Activated T-cell treated with anti-CD3 and anti-CD28 coated beads, Interleukin-2, amount 50 U/mL, for 4 hours (primary cell): ENCODE measurements around the gene HOXC6. TPM values are rescaled to one million over a fixed set of nuclear protein-coding genes. Genes with fewer than 3 reads are reported as not detected.

Experiments
- ATAC-seq, 2 donors: fragments of 200-7000 bp; cut with Tn5 transposase; one replicate each; pipeline ENCODE4 v1.10.0; 2021
- DNase-seq: peaks from one replicate; pipeline ENCODE4 v3.0.0-alpha.2; 2020
- H3K27me3 Mint-ChIP-seq: one replicate; pipeline ENCODE4 v1.8.0; 2021; ENCODE audit warnings: low read depth, mixed read lengths
- H3K36me3 Mint-ChIP-seq: one replicate; pipeline ENCODE4 v1.8.0; 2022; ENCODE audit warnings: mixed read lengths; ENCODE audit not compliant: insufficient read depth
- H3K4me1 Mint-ChIP-seq: one replicate; pipeline ENCODE4 v1.8.0; 2021; ENCODE audit warnings: low read depth, mixed read lengths
- H3K4me3 Mint-ChIP-seq: one replicate; pipeline ENCODE4 v1.8.0; 2021; ENCODE audit warnings: mild to moderate bottlenecking, moderate library complexity, mixed read lengths
- H3K9me3 Mint-ChIP-seq: one replicate; pipeline ENCODE4 v1.8.0; 2021; ENCODE audit warnings: mixed read lengths
- total RNA-seq, 3 donors: library from RNA; stranded (reverse); gene quantifications; one replicate each; pipeline ENCODE4 v1.2.1, GENCODE V29; 2021

The HOXC6 gene
- total RNA-seq, 3 donors from 2014 or later = not detected

DNA sequence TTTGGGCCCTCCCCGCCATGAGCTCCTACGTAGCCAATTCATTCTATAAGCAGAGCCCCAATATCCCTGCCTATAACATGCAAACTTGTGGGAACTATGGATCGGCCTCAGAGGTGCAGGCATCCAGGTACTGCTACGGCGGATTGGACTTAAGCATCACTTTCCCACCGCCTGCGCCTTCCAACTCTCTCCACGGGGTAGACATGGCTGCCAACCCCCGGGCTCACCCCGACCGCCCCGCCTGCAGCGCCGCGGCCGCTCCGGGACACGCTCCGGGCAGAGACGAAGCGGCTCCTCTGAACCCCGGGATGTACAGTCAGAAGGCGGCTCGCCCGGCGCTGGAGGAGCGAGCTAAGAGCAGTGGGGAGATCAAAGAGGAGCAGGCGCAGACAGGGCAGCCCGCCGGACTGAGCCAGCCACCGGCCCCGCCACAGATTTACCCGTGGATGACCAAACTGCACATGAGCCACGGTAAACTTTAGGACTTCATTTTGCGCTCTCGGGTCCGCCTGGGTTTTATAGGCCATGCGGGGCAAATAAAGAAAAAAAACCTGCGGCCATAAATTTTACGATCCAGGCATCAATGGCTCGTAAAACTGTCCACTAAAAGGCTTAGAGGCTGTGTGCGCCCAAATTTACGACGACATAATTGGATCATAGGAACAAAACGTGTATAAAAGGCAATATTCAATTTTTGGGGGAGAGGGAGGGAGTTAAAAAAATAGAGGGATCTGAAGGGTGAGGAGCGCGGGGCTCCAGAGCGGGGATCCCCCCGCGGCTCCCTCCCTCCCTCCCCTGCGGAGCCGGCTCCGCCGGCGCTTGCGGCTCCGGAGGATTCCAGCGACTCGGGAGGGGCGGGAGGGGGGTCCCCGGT, 5.1 kb downstream of the HOXC6 start:
- H3K27me3 Mint-ChIP-seq = peaks cover 83% of the 10 kb centered on the region
- ATAC-seq = peak; percentile 25 to 36
- H3K36me3 Mint-ChIP-seq = no peaks in the 10 kb centered on the region
- no peak for DNase-seq
- peaks cover 3% of the 10 kb centered on the region for H3K9me3 Mint-ChIP-seq
- peak overlapping the region; percentile 43 for H3K4me3 Mint-ChIP-seq
- peaks cover 19% of the 10 kb centered on the region for H3K4me1 Mint-ChIP-seq

DNA sequence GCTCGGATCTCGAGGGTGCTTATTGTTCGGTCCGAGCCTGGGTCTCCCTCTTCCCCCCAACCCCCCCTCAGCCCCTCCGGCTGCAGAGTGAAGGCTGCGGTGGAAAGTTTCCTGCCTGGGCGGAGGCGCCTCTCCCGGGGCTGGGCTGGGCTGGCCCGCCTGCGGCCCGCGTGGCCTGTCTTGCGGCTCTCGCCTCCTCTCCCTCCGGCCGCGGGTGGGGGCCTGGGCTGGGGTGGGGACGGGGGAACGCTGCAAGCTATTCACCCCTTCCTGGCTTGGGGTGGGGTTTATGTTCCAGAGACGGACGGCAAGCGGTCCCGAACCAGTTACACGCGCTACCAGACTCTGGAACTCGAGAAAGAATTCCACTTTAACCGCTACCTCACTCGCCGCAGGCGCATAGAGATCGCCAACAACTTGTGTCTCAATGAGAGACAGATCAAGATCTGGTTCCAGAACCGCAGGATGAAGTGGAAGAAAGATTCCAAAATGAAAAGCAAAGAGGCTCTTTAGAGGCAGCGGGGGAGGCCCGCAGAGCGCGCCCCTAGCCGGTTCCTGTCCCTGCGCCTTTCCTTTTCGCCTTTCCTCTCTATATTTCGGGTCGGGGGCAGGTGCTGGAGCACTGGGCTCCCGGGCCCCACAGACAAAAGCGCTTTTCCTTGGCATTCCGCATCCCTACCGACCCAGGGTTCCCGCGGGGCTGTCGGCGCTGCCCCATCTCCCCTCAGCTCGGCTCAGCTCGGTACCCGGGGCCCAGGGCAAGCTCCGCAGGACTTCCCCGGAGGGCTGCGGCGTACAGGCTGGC, 5.9 kb downstream of the HOXC6 start:
- Mint-ChIP-seq H3K9me3 (peaks cover 3% of the 10 kb centered on the region), H3K4me3 (peak overlapping the region; percentile 44), H3K4me1 (peaks cover 16% of the 10 kb centered on the region), H3K27me3 (peaks cover 87% of the 10 kb centered on the region), H3K36me3 (no peaks in the 10 kb centered on the region)
- ATAC-seq = peak; percentile 16
- DNase-seq = no peak

DNA sequence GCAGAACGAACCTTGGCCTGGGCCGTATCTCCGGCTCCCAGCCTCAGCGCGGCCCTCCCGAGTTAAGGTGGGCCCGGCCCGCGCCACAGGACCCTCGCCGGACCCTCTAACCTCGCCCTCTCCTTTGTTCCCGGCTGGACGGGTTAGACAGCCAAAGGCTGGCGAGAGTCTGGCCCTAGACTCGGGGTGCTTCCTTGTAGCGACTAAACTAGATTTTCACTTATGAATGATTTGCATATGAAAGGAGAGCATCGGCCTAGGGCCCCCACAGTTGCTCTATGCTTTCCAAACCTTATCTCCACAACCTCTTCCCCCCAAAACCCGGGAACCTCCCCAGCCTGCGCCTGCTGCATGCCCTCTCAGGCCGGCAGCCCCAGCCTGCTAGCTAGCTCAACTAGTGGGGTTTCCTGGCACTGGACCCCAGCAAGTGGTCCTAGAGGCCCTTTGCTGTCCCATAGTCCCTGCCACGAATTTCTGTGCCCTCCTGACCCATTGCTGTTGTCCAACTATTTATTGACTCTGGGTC, 6.6 kb downstream of the HOXC6 start:
- DNase-seq = no peak
- H3K4me1 Mint-ChIP-seq = peaks cover 13% of the 10 kb centered on the region
- no peaks in the 10 kb centered on the region for H3K36me3 Mint-ChIP-seq
- H3K27me3 Mint-ChIP-seq = peaks cover 88% of the 10 kb centered on the region
- peak overlapping the region; percentile 54 for H3K4me3 Mint-ChIP-seq
- no peak for ATAC-seq
- H3K9me3 Mint-ChIP-seq = peaks cover 3% of the 10 kb centered on the region

DNA sequence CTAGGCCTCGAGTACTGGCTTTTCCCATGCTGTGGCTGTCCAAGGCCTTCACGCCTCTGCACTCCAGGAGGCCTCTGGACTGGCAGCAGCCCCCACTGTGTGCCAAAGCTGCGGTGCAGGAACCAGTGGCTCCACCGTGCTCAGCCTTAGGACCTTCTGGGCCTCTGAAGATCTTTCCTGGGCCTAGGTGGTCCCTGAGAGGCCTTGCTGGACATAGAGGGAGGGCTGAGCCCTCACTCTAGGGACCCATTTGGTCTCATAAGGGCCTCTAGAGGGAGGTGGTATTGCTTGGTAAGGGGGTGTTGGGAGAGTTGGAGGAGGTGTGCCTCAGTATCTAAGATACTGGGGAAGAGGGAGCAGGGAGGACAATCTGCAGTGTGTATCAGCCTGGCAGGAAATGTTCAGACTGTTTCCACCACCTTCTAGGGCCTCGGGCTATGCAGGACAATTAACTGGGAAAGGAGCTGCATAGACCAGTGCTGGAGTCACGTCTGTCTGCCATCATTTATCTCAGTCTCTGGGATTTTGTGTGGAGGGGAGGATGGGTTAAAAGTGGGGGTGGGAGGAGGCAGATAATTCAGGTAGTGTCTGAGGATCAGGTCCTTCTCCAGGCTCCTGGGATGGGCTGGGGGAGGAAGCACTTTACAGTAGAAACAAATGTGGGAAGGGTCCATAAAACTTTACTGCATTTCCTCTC, 7.5 kb downstream of the HOXC6 start:
- no peak for ATAC-seq
- H3K36me3 Mint-ChIP-seq = no peaks in the 10 kb centered on the region
- peaks cover 3% of the 10 kb centered on the region for H3K9me3 Mint-ChIP-seq
- peaks cover 90% of the 10 kb centered on the region for H3K27me3 Mint-ChIP-seq
- H3K4me1 Mint-ChIP-seq = peaks cover 13% of the 10 kb centered on the region
- H3K4me3 Mint-ChIP-seq = no peak overlapping the region
- DNase-seq = no peak

DNA sequence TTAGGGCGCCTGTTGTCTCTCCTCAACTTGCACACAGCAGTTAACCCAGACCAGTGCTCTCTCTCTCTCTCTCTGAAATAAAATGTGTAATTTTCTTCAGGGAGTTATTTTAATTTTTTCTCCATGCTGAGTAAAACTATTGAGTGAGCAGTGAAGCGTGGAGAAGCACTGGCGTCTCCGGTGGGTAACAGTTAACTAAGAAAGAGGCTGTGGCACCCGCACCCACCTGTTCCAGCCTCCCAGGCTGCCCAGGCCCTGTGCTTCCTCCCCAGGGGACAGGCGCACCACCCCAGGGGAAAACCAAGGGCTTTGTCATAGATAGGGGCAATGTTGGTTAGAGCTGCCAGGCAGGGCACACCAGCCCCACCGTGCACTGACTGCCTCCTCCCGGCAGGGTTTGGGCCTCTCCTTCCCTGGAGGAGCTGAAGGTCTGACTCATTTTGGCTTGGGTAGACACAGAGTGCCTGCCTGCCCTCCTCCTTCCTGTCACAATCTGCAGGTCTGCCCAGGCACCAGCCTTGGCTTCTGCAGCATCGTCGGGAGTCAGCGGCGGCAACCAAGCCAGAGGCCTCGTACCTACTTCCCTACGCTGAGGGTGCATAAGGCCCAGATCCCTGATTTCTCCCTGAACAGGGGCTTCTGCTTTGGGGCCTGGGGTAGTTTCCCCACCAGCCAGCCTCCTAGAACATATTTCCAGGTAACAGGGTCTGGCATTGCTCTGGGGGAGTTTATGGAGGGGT, 8.6 kb downstream of the HOXC6 start:
- Mint-ChIP-seq H3K36me3 (no peaks in the 10 kb centered on the region), H3K4me1 (peaks cover 13% of the 10 kb centered on the region), H3K4me3 (no peak overlapping the region), H3K9me3 (peaks cover 3% of the 10 kb centered on the region), H3K27me3 (peaks cover 86% of the 10 kb centered on the region)
- DNase-seq = no peak
- ATAC-seq = no peak

DNA sequence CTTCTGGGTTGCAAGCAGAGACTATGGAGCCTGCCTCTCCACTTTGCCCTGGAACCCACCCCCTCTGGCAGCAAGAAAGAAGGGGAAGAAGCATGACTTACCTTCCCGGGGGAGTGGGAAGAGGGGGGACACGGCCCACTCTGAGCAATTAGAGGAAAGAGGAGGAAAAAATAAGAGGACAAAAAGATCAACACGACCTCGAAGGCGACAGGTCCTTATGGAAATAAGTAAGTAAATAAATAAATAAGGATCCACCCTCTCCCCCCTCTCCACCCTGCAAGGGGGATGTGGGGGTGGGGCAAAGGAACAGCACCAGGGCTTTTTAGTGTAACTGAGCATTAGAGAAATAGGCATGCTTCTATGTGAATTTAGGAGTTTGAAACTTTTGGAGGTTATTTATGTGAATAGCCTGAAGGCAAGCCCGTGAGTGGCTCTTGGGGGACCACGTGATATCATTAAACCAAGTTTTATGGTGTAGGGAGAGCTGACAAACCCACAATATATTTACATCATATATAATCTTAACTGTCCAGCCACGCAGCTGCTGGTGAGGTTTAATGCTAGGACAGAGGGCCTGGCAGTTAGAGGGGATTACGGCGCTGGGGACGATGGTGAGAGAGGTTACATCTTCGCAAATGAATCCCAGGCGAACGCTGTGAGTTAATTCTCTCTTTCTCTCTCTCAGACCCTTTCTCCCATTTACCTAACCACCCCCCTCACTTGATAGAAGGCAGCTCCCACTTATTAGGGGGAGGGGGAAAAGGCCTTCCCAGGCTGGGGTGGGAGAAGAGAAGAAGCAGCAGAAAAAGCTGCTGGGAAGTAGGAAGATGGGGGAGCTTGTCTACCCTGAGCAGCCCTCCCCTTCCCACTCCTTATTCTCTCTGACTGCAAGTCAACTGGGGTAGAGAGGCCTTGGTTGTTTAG, 9.4 kb downstream of the HOXC6 start:
- ATAC-seq (no peak), DNase-seq (no peak)
- Mint-ChIP-seq H3K36me3 (no peaks in the 10 kb centered on the region), H3K27me3 (peaks cover 86% of the 10 kb centered on the region), H3K4me3 (no peak overlapping the region), H3K9me3 (peaks cover 3% of the 10 kb centered on the region), H3K4me1 (peaks cover 12% of the 10 kb centered on the region)

DNA sequence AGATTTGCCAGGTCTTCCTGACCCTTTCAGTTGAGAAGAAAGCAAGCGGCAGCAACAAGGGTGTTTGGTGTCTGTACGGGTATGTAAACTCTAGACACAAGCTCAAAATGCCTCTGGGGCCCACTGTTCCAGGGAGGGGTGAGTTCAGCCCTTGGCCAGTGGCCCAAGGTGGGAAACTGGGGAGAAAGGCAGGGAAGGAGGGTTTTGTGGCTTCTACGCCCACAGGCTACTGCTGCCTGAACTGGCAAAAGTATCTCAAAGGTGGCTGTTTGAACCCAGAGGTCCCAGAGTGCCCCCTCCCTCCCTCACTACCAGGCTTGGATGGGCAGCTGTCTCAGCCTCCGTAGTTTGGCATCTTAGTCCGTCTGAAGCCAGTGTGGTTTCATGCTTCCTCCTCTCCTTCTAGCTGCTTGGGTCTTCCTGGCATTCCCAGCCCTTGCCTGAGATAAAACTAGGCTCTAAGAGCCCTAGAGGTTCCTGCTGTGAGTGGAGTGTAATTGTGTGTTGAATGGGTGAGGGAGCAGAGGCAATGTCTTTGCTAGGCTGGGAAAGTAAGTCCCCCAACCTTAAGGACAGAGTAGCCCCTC, 10.1 kb downstream of the HOXC6 start:
- H3K36me3 Mint-ChIP-seq = no peaks in the 10 kb centered on the region

DNA sequence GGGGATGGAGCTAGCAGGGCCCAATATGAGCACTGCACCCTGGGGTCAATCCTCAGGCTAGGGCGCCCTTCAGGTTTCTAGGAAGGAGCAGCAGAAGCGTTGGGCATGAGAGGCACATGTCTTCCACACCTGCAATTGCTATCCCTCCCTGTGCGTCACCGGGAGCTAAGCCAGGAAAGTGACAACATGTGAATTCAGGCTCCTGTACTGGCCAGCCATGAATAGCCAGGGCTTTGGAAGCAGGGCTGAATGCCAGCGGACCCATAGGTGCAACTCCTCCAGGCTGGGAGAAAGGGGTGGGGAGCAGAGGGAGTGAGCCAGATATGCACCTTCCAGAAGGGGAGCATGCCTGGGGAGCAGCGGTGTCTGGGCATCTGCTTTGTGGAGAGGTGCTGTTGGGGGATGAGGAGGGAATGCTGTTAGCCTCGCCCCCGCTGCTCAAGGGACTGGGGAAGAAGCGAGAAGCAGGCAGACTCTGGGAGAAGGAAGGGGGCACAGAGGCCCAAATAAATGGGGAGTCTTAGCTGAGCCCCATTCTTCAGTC, 10.7 kb downstream of the HOXC6 start:
- no peak overlapping the region for H3K4me3 Mint-ChIP-seq

More for the DNA sequence above, 10.1 kb downstream of the HOXC6 start:
- no peaks in the 10 kb centered on the region for H3K9me3 Mint-ChIP-seq
- H3K4me3 Mint-ChIP-seq = no peak overlapping the region
- ATAC-seq (no peak), DNase-seq (no peak)
- H3K27me3 Mint-ChIP-seq = peaks cover 85% of the 10 kb centered on the region
- H3K4me1 Mint-ChIP-seq = peaks cover 8% of the 10 kb centered on the region

DNA sequence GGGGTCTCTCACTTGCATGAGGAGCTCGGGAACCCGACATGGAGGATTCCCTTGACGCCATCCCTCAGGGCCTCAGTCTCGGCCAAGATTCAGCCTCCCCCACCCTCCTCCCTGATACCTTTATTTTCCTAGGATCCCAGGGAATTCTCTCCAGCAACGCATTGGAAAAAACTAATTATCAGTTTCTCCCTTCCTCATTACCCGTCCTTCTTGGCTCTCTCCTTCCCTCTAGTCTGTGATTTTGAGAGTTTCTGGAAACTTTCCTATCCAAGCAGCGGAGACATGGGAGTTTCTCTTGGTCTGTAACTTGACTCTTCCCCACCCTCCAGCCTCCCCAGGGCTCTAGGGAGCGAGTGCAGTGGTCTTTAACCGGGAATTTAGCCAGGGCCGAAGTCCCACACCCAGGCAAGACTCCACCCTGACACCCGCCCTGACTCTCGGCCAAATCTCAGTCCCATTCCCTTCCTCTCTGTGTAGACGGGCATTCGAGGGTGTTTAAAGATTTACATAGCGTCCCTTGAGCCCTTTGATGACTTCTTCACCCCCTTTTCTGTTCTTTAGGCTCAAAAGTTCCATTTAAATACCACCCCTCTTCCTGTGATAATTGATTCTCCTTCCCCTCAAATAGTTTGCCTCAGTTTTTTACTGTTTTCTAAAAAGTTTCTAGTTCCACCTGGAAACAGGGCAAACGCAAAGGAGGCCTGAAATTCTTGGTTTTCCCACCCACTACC, 11.3 kb downstream of the HOXC6 start:
- H3K27me3 Mint-ChIP-seq = peaks cover 90% of the 10 kb centered on the region
- H3K4me3 Mint-ChIP-seq = no peak overlapping the region
- H3K36me3 Mint-ChIP-seq = no peaks in the 10 kb centered on the region
- no peaks in the 10 kb centered on the region for H3K9me3 Mint-ChIP-seq
- DNase-seq = no peak
- no peak for ATAC-seq
- peaks cover 6% of the 10 kb centered on the region for H3K4me1 Mint-ChIP-seq

More for the DNA sequence above, 10.7 kb downstream of the HOXC6 start:
- Mint-ChIP-seq H3K9me3 (no peaks in the 10 kb centered on the region), H3K27me3 (peaks cover 88% of the 10 kb centered on the region), H3K36me3 (no peaks in the 10 kb centered on the region), H3K4me1 (peaks cover 5% of the 10 kb centered on the region)
- ATAC-seq (no peak), DNase-seq (no peak)

DNA sequence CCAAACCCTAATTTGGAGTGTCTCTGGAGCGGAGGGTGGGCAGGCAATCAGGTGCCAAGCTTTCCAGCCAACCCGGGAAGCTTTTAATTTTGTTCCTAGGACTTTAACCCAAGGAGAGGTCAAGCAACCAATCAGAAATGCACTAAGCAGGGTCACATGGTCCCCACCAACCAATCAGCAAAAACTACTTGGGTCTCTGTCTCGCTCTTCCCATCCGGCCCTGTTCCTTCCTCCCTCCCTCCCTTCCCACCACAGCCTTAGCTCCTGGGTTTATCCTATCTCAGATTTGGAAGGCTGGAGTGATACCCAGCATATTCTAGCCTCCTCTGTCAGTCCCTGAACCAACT, 11.9 kb downstream of the HOXC6 start:
- ATAC-seq (no peak), DNase-seq (no peak)
- no peak overlapping the region for H3K4me3 Mint-ChIP-seq
- peaks cover 4% of the 10 kb centered on the region for H3K4me1 Mint-ChIP-seq
- H3K27me3 Mint-ChIP-seq = peaks cover 90% of the 10 kb centered on the region
- no peaks in the 10 kb centered on the region for H3K36me3 Mint-ChIP-seq
- H3K9me3 Mint-ChIP-seq = no peaks in the 10 kb centered on the region

DNA sequence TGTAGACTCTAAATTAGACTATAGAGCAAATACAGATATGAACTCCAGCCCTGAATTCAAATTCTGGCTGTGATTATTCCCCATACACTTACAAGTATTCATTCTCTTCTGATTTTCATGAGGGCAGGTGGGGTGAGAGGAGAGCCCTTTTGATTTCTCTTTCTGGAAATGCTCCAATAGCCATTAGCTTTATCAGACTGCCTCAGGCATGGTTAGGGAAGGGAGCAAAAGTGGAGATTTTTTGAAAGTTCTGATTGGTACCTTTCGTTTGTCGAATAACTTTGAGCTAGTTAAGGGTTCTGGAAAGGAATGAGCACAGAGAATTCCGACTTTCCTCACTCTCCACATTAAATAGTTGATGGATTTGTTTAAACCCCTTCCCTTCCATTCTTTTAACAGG, 12.4 kb downstream of the HOXC6 start:
- DNase-seq = no peak
- Mint-ChIP-seq H3K27me3 (peaks cover 90% of the 10 kb centered on the region), H3K4me1 (peaks cover 4% of the 10 kb centered on the region), H3K36me3 (no peaks in the 10 kb centered on the region), H3K4me3 (no peak overlapping the region), H3K9me3 (no peaks in the 10 kb centered on the region)
- ATAC-seq = no peak

DNA sequence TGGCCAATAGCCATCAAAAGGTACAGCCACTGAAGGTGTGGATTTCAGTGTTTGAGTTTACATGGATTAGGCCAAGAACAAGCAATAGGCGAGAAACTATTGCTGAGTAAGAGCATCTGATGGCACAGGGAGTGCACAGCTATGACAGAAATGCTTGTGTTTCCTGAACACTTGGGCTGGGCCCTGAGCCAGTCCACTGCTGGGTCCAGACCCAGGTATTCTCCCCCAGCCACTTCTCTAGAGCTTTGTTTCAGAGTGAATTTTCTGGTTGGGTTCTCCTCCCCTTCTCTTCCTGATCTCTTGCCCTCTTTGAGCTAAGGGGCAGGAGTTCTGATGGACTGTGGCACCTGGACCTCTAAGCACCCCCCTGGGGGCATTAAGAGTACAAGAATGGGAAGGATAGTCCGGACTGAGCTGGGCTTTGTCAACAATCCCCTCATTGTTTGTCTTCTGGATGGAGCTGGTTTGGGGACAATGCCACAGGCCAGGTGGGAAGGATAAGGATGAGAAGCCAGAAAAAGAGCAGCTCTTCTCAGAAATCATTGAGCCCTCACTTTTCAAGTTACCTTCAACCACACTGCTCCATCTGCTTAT, 13.0 kb downstream of the HOXC6 start:
- no peak for DNase-seq
- Mint-ChIP-seq H3K9me3 (no peaks in the 10 kb centered on the region), H3K27me3 (peaks cover 90% of the 10 kb centered on the region), H3K4me1 (peaks cover 4% of the 10 kb centered on the region), H3K4me3 (no peak overlapping the region), H3K36me3 (no peaks in the 10 kb centered on the region)
- ATAC-seq = no peak
